Parathyroid adenoma (tissue), 2 donors: ENCODE results near the gene NKAIN4.

Source experiments
- H2AFZ ChIP-seq: fragments of 300-600 bp; sonication (generic); one replicate; pipeline ENCODE4 v1.7.0; 2017; ENCODE audit warnings: antibody characterized with exemption, mild to moderate bottlenecking
- H3K27ac ChIP-seq: fragments of 300-600 bp; sonication (generic); one replicate; pipeline ENCODE4 v1.7.0; 2017
- H3K27me3 ChIP-seq: fragments of 300-600 bp; sonication (generic); one replicate; pipeline ENCODE4 v1.7.0; 2017; ENCODE audit warnings: low read length; ENCODE audit not compliant: control insufficient read depth, insufficient read depth
- H3K36me3 ChIP-seq: fragments of 300-600 bp; sonication (generic); one replicate; pipeline ENCODE4 v1.7.0; 2017; ENCODE audit warnings: low read length; ENCODE audit not compliant: control insufficient read depth, insufficient read depth
- H3K4me1 ChIP-seq: fragments of 300-600 bp; sonication (generic); one replicate; pipeline ENCODE4 v1.7.0; 2017; ENCODE audit warnings: control low read depth
- H3K4me2 ChIP-seq: fragments of 300-600 bp; sonication (generic); one replicate; pipeline ENCODE4 v1.7.0; 2017; ENCODE audit warnings: low read length
- H3K4me3 ChIP-seq: fragments of 300-600 bp; sonication (generic); one replicate; pipeline ENCODE4 v1.7.0; 2017; ENCODE audit warnings: low read depth, low read length
- H3K79me2 ChIP-seq: fragments of 300-600 bp; sonication (generic); one replicate; pipeline ENCODE4 v1.7.0; 2017; ENCODE audit warnings: control low read depth
- H3K9ac ChIP-seq: fragments of 300-600 bp; sonication (generic); one replicate; pipeline ENCODE4 v1.7.0; 2017; ENCODE audit warnings: mild to moderate bottlenecking
- H3K9me3 ChIP-seq: fragments of 300-600 bp; sonication (generic); one replicate; pipeline ENCODE4 v1.7.0; 2017; ENCODE audit warnings: low read length; ENCODE audit not compliant: control insufficient read depth
- CTCF ChIP-seq: fragments of 300-600 bp; sonication (generic); IDR thresholded peaks from one replicate; pipeline ENCODE4 v1.7.0; 2017; ENCODE audit warnings: antibody characterized with exemption, mild to moderate bottlenecking
- donor health status: primary hyperparathyroidism.

NKAIN4 gene

DNA sequence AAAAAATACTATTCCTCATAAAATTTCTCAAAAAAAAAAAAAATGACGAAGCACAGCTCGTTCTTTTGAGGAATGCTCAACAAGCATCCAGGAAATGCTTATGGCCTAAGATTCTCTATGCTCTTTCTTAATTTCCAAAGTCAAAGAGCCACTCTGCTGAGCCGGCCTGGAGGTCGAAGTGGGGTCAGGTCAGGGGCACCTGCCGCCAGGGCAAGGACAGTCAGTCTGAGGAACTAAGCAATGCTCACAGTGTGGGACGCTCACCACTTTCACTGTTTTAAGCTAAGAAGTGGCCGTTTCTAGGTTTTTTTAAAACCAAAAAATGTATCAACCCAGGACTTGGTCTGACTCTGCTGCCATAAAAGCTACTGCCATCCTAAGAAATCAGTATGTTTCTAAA is 55.7 kb downstream of the NKAIN4 start:
- Histone ChIP-seq H3K27me3 (no peaks in the 10 kb centered on the region), H3K4me3 (no peak overlapping the region), H3K9ac (no peak overlapping the region), H3K79me2 (peaks cover 36% of the 10 kb centered on the region), H3K4me1 (peaks cover 5% of the 10 kb centered on the region), H2AFZ (no peak overlapping the region), H3K27ac (no peak overlapping the region), H3K36me3 (no peaks in the 10 kb centered on the region), H3K4me2 (no peak overlapping the region), H3K9me3 (no peaks in the 10 kb centered on the region)
- TF ChIP-seq CTCF: no peak

GRCh38 chr20:63196768-63197470 is 57.3 kb downstream of the NKAIN4 start:
- peaks cover 5% of the 10 kb centered on the region for H3K4me1 ChIP-seq
- TF ChIP-seq CTCF: no peak
- H3K9me3 ChIP-seq: no peaks in the 10 kb centered on the region
- H3K9ac ChIP-seq: no peak overlapping the region
- peaks cover 23% of the 10 kb centered on the region for H3K79me2 ChIP-seq
- no peaks in the 10 kb centered on the region for H3K36me3 ChIP-seq
- H3K27ac ChIP-seq: no peak overlapping the region
- no peaks in the 10 kb centered on the region for H3K27me3 ChIP-seq
- H3K4me2 ChIP-seq: no peak overlapping the region
- H3K4me3 ChIP-seq: no peak overlapping the region
- no peak overlapping the region for H2AFZ ChIP-seq

DNA sequence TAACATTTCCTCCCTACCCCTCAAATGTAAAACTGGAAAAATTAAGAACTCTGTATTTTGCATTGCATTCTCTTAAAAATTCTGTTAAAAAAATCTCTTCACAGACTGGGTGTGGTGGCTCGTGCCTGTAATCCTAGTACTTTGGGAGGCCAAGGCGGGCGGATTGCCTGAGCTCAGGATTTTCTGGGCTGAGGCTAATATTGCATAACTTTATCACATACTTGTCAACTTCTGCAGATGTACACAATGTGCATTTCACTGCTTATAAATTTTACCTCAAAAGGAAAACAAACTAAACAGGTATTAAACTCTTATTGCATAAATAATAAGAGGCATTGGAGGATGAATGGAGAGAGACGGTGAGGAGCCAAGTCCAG is 59.5 kb downstream of the NKAIN4 start:
- Histone ChIP-seq H3K9ac (no peak overlapping the region), H3K4me1 (peaks cover 5% of the 10 kb centered on the region), H3K4me3 (no peak overlapping the region), H2AFZ (no peak overlapping the region), H3K79me2 (peaks cover 9% of the 10 kb centered on the region), H3K9me3 (no peaks in the 10 kb centered on the region), H3K36me3 (no peaks in the 10 kb centered on the region), H3K4me2 (no peak overlapping the region), H3K27me3 (no peaks in the 10 kb centered on the region), H3K27ac (no peak overlapping the region)
- TF ChIP-seq CTCF: no peak

DNA sequence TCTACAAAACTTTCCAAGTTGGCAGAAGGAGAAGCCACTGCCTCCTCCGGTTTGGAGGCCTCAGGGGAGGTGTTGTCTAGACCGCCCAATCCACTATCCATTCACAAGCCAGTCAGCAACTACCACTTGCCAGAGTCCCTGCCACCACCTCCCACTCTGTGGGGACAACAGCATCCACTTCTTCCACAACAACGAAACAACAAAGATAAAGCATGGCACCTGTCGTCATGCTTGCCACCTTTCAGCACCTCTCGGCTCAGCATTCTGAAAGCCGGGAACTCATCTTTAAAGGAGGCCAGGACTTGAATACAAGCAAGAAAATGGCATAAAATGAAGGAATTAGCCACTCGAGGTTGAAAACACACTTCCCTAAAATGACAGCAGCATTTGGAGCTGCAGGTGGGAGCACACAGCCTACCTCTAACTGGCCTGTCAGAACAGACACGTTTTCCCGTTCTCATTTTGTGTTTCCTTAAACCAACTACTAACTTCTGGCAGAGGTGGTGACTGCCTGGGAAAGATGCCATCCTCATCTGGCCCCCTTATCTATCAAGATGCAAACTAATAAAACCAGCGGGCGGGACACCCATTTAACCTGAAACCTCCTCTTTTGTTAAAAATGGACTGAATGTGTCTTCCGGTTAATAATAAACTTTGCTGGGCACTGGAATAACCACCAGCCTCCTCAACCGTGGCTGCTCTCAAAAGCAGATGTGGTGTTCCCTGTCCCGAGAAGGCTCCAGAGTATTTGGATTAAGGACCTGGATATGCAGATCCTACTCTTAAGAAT is 60.1 kb downstream of the NKAIN4 start:
- no peak for TF ChIP-seq CTCF
- Histone ChIP-seq H2AFZ (no peak overlapping the region), H3K79me2 (peaks cover 6% of the 10 kb centered on the region), H3K27ac (no peak overlapping the region), H3K9ac (no peak overlapping the region), H3K27me3 (no peaks in the 10 kb centered on the region), H3K4me1 (peaks cover 5% of the 10 kb centered on the region), H3K9me3 (no peaks in the 10 kb centered on the region), H3K4me2 (no peak overlapping the region), H3K36me3 (no peaks in the 10 kb centered on the region), H3K4me3 (no peak overlapping the region)
